SIG-M5 (cell line): ENCODE results near the gene CLPSL1.

Experiments used
- DNase-seq: peaks from one replicate; lab custom pipeline; 2025; lab: John Stamatoyannopoulos, UW

The CLPSL1 gene

DNA sequence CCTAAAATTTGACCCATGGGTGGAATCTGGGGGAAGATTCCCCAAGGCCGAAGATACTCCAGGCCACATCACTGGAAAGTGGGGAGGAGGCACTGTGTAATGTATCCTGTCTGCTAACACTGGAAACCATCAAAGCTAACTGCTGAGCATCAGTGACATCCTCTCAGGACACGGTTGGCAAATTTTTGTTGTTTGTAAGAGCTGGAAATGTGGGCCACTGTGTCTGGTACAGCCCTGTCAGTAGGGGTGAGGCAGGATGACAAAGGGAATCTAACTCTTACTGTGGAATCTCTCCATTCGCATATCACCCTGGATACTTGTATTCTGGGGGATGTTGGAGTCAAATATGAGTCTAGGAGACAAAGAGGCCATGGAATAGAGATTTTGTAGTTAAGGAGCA, 21.4 kb upstream of the CLPSL1 start:
- no peak for DNase-seq

DNA sequence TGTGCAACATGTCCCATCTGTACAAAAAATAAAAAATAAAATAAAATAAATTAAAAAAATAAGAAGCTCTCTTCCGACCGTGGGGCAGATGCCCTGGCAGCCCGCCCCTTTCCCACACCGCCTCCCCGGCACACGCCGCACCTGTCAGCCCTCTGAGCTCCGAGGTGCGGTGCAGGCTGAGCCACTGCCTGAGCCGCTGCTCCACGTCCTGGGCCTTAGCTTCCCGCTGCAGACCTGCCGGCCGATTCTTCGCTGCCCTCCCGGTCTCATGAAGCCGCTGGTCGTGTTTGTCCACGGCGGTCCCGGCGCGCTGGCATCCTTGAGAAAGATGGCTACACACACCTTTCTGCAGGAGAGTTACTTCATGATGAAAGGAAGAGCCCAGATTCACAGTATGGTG, 15.1 kb upstream of the CLPSL1 start:
- no peak for DNase-seq

DNA sequence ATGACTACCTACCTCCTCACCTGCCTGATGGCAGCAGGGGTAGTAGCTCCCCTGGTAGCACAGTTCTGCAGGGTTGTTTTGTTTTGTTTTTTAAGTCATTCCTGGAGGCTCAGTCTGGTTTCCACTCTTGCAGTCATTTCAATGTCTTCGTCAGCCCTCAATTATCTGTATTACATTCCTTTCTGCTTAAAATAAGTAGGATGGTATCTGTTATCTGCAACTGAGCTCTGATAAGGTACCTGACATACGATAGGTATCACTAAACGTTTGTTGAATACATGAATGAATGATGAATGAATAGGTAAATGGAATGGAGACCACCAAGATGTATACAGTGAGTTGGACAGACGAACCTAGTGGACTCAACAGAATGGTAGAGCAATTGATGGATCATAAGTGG, 11.6 kb upstream of the CLPSL1 start:
- DNase-seq, result no peak

DNA sequence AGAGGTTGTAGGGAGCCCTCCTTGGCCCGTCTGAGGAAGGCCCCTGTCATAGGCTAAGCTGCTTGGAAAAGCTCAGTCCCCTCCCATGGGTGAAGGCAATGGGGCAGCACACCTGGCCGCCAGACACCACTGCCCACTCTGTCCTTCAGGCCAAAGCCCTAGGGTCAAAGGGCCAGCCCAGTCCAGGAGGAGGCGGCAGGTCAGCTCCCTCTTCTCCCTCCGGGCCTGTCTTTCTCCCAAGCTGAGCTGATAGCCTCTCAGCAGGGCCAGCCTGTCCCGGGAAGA, 9.5 kb upstream of the CLPSL1 start:
- DNase-seq, result no peak

DNA sequence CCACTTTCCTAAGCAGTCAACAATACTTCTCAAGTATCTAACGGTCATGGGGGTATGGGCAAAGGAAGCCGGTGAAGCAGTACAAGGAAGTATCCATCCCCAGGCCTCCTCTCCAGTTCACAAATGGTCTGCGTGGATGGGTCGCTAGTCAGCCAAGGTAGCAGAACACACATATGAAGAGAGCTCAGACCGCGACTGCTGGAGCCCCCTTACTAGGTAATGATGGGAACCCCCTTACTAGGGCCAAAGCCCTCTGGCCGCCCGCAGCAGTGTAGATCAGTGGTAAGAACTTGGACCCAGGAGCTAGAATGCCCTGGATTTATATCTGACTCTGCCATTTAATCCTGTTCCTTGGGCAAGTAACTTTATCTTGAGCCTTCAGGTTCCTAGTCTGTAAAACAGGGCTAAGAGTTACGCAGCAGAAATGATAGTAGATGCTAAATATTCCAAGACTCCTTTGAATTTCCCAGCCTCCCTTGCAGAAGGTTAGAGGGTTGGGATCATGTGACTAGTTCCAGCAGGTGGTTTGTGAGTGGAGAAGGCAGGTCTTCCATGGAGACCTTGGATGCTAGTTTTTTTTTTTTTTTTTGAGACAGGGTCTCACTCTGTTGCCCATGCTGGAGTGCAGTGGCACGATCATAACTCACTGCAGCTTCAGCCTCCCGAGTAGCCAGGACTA, 6.6 kb upstream of the CLPSL1 start:
- no peak for DNase-seq

DNA sequence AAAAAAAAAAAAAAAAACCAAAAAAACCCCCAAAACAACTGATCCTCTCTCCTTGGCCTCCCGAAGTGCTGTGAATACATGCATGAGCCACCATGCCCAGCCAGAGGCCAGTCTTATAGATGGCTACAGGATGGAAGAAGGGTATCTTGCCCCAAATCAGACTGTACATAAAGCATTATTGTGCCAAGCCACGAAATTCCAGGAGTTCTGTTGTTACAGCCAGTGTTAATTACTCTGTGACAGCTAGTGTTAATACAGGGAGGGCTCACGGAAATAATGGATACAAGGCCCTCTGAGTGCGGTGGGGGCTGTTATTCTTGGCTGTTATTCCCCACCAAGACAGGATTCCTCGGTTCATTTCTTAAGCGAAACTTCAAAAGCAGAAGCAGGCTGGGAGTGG, 5.8 kb upstream of the CLPSL1 start:
- DNase-seq, result no peak

DNA sequence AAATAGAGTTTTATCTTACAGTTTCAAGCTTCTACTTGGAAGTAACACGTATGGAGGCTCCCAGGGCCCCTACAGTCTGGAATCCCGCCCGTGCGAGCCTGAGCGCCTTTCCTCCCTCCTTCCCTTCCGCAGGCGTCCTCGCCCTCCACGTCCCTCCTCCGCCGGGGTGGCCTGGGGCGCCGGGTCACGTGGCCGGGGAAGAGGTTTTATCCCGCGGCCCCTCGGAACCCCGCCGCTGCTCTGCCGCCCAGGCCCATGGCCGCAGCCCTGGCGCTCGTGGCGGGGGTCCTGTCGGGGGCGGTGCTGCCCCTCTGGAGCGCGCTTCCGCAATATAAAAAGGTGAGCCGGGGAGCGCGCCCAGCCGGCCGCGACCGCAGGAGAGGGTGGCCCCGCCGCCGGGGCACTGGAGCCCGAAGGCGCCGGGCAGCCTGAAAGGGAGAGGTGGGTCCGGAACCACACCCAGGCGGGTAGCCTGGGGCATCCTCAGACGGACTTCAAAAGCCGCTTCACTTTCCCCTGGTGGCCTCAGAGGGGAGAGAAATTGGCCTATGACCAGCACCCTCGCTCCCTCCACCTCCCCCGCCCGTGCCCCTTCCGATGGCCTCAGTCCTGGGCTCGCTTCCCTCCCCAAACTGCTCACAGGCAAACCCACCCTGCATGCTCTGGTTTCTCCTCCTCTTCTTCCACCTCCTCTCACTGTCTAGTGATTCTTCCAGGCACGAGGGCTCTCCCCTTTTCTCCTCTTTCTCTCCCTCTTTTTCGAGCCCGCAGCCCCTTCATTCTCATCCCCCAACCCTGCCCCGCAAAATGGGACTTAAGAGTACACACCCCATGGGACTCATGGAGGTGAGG, 4.2 kb upstream of the CLPSL1 start, which contains the start of gene CLPSL2:
TSS of gene CLPSL2 (plus strand) at position 235 of the 852 bp plus-strand sequence. CDS start at position 256, 21 bp downstream.
- no peak for DNase-seq

GRCh38 chr6:35777356-35778102, 3.3 kb upstream of the CLPSL1 start:
- DNase-seq, result no peak

GRCh38 chr6:35778437-35778836, 2.4 kb upstream of the CLPSL1 start:
- no peak for DNase-seq

- no peak for DNase-seq
Observed at GRCh38 chr6:35781290-35781689, 471 bp downstream of the CLPSL1 start.

- no peak for DNase-seq
Observed at GRCh38 chr6:35782424-35782823, 1.6 kb downstream of the CLPSL1 start.

GRCh38 chr6:35784200-35784599, 3.4 kb downstream of the CLPSL1 start:
- DNase-seq, result no peak

- no peak for DNase-seq
Observed at GRCh38 chr6:35786272-35786671, 5.5 kb downstream of the CLPSL1 start.

DNA sequence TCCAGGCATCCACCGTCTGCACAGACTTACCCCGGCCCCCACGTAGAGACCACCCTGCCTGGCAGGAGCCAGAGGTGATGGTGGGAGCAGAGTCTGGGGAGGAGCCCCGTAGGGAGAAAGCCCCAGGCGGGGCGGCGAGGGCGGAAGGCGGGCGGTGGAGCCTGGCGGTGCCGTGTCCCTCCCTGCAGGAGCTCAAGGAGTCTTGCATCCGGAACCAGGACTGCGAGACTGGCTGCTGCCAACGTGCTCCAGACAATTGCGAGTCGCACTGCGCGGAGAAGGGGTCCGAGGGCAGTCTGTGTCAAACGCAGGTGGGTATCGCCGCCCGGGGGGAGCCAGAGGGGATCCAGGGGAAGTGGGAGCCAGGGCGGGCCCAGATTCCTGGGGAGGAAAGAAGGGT, 6.0 kb downstream of the CLPSL1 start:
- no peak for DNase-seq

DNA sequence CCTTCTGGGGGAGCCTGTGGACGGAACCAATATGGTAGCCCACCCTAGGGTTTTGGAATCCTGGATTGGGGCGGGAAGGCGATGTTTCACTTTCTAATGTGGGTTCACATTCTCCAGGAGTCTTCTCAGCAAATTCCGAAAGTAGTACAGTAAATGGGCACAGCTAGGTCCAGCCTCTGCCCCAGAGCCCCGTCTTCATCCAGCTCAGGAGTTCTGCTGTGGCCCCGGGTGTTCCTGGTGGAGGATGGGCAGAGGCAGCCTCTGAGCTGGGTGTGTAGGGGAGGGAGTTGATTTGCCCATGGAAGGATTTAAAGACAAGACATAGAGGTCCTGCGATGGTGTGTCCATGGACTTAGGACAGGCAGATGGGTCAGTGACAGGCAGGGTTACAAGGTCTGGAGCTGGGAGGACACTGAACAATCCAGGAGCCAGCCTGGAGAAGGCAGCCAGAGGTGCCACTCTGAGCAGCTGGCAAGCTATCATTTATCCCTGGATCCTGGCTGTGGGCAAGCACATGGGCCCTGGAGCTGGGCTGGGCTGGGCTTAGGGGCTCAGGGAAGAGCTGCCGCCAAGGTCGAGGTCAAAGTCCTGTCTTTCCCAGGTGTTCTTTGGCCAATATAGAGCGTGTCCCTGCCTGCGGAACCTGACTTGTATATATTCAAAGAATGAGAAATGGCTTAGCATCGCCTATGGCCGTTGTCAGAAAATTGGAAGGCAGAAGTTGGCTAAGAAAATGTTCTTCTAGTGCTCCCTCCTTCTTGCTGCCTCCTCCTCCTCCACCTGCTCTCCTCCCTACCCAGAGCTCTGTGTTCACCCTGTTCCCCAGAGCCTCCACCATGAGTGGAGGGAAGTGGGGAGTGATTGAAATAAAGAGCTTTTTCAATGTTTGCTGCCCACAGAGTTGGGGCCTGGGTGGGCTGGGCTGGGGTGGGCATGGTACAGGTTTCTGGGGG, 6.7 kb downstream of the CLPSL1 start:
- no peak for DNase-seq

DNA sequence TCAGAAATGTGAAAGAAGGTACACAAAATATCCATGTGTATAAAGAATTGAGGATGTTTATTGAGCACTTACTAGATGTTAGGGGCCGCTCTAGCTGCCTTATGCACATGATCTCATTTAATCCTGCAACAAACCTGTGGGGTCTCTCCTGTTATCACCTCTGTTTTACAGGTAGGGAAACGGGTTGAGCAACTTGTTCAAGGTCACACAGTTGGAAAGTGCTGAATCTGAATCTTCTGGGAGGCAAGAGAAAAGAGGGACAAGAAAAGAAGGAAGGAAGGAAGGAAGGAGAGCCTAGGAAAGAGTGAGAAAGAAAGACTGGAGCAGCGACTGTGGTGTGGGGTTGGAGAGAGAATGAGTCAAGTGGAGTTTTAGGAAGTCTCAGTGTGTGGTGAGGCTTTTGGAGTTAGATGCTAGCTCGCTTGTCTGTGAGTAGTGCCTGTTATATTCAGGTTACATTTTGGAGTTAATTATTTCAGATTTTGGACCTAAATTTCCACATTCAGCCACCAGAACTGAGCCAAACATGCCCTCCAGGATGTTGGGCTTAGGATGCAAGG, 7.7 kb downstream of the CLPSL1 start:
- no peak for DNase-seq

- no peak for DNase-seq
Observed at GRCh38 chr6:35790683-35791082, 9.9 kb downstream of the CLPSL1 start.

GRCh38 chr6:35794536-35795452, 14.0 kb downstream of the CLPSL1 start:
- DNase-seq, result no peak

DNA sequence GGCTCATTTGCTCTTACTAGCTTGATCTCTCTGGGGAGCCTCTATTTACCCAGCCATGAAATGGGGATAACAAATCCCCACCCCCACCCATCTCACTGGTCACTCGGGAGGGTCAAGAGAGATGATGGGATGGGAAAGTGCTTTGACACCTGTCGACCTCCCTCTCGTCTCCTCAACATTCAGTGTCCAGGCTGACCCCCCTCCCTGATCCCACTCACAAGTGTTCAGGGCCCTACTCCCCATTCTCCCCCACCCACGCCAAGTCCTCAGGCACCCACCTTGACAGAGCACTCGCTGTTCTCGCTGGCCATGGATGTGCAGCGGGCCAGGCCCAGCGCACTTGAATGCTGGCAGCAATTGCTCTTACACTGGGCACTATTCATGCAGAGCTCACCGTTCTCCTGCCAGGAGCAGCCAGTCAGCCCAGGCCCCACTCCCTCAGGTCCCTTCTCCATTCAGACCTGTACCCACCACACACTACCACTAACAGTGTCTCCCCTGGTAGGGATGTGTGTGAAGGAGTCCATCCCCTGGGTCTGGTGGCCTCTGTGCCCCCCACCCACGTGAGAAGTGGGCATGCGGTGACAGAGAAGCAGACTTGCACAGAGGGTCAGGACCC, 14.7 kb downstream of the CLPSL1 start:
- DNase-seq, result no peak

- no peak for DNase-seq
Observed at GRCh38 chr6:35796236-35796635, 15.4 kb downstream of the CLPSL1 start.
